GM10248 (cell line): Measurements from ENCODE around the gene CTNNA3.

Source experiments
- CTCF ChIA-PET: fragments of 300-600 bp; sonication (Branson Sonifier 250); formaldehyde crosslinking; extraction: SDS; loops from one replicate; lab custom pipeline; 2021; ENCODE audit warnings: antibody characterized with exemption; lab: Yijun Ruan, JAX
- POLR2A ChIA-PET: fragments of 350-650 bp; sonication (Branson Sonifier 250); formaldehyde crosslinking; extraction: SDS; loops from one replicate; lab custom pipeline; 2020; ENCODE audit warnings: antibody characterized with exemption; lab: Yijun Ruan, JAX
- DNase-seq: peaks from one replicate; pipeline ENCODE4 v3.0.0; 2012; ENCODE audit errors: extremely low spot score
- CTCF ChIP-seq: IDR thresholded peaks from 2 replicates; pipeline ENCODE4 v1.5.1; 2012; ENCODE audit warnings: mild to moderate bottlenecking, low read depth; ENCODE audit errors: extremely low read depth, missing control alignments, control extremely low read depth

CTNNA3 gene

GRCh38 chr10:66927971-66928770, 767.8 kb downstream of the CTNNA3 start:
- no peak for DNase-seq
- no peak for TF ChIP-seq CTCF
- CTCF ChIA-PET, result interaction anchor here (1.9 to 5.4 kb wide), 2 partner anchors 9 to 17 kb away, joined by 5 to 25 read pairs; no protein-coding TSS in a partner anchor
- POLR2A ChIA-PET, result no interaction called here

- no peak for DNase-seq
- TF ChIP-seq CTCF, result no peak
- CTCF ChIA-PET, result interaction anchor here (1.0 to 5.4 kb wide), 3 partner anchors 10 to 18 kb away, joined by 4 to 25 read pairs (median 5); no protein-coding TSS in a partner anchor
- POLR2A ChIA-PET, result no interaction called here
Observed at GRCh38 chr10:66927251-66927935, 768.6 kb downstream of the CTNNA3 start.

GRCh38 chr10:66926841-66927240, 769.2 kb downstream of the CTNNA3 start:
- no peak for TF ChIP-seq CTCF
- no peak for DNase-seq
- POLR2A ChIA-PET, result no interaction called here
- CTCF ChIA-PET, result interaction anchor here (1.0 to 5.4 kb wide), 2 partner anchors 10 to 14 kb away, joined by 4 to 25 read pairs; no protein-coding TSS in a partner anchor

- ChIA-PET POLR2A (no interaction called here), CTCF (interaction anchor here (0.7 to 5.4 kb wide), 12 partner anchors 9 to 712 kb away, joined by 3 to 25 read pairs (median 4); no protein-coding TSS in a partner anchor)
- peak; percentile 39 for TF ChIP-seq CTCF
- DNase-seq, result peak; percentile 69
Observed at GRCh38 chr10:66925896-66926715, 769.9 kb downstream of the CTNNA3 start, which contains the start of gene LRRTM3. Gene LRRTM3 (plus strand): TSS chr10:66926036.

- no peak for TF ChIP-seq CTCF
- ChIA-PET POLR2A (no interaction called here), CTCF (interaction anchor here (0.7 to 5.4 kb wide), 12 partner anchors 8 to 711 kb away, joined by 3 to 25 read pairs (median 4); no protein-coding TSS in a partner anchor)
- DNase-seq, result no peak
Observed at GRCh38 chr10:66925373-66925772, 770.6 kb downstream of the CTNNA3 start.
